ENCODE data around the gene TEKT1. TPM values are rescaled to one million over a fixed set of nuclear protein-coding genes. Genes with fewer than 3 reads are reported as not detected.
"Not testable (repeated sequence)": the region's sequence is repeated elsewhere in the genome, so short reads cannot be mapped to it uniquely, and the experiment has no call there.

Gene TEKT1
- total RNA-seq, 1 experiment from 2014 or later, result not detected

- H3K9ac ChIP-seq (ENCODE audit: extremely low read depth, insufficient read length, low read length), result no peak overlapping the region
- no peak overlapping the region for H3K27ac ChIP-seq (ENCODE audit: insufficient read length, low read depth, low read length)
- no peak overlapping the region for H2AFZ ChIP-seq (ENCODE audit: low read length)
- no peaks in the 10 kb centered on the region for H3K27me3 ChIP-seq (ENCODE audit: insufficient read depth, low read length)
- H4K20me1 ChIP-seq (ENCODE audit: control insufficient read depth, insufficient read depth, insufficient read length), result no peaks in the 10 kb centered on the region
- no peaks in the 10 kb centered on the region for H3K9me3 ChIP-seq (ENCODE audit: control insufficient read depth, low read depth, low read length)
- H2BK20ac ChIP-seq (ENCODE audit: low read depth, low read length, poor library complexity, severe bottlenecking), result no peak overlapping the region
- no peak overlapping the region for H2BK5ac ChIP-seq (ENCODE audit: insufficient read length, low read length)
- no peak overlapping the region for H4K91ac ChIP-seq (ENCODE audit: insufficient read length, low read depth, low read length)
- H3K23ac ChIP-seq (ENCODE audit: insufficient read length, low read depth, low read length), result no peak overlapping the region
- no peaks in the 10 kb centered on the region for H3K79me1 ChIP-seq (ENCODE audit: insufficient read depth, low read depth, low read length, poor library complexity, severe bottlenecking)
- Mint-ChIP-seq H3K4me1 (no peaks in the 10 kb centered on the region), H3K9me3 (no peaks in the 10 kb centered on the region), H3K4me3 (no peak overlapping the region), H3K27ac (no peak overlapping the region), H3K36me3 (ENCODE audit: insufficient read depth in 1 of 3, low read depth in 3 of 3) (no peaks in the 10 kb centered on the region), H3K27me3 (ENCODE audit: low read depth) (peaks cover 48% of the 10 kb centered on the region)
- no peak overlapping the region for H2BK15ac ChIP-seq (ENCODE audit: low read depth, low read length)
- H4K5ac ChIP-seq (ENCODE audit: insufficient read length, low read depth, low read length), result no peak overlapping the region
- H3K4ac ChIP-seq (ENCODE audit: low read depth, low read length), result no peak overlapping the region
- no peaks in the 10 kb centered on the region for H3K79me2 ChIP-seq (ENCODE audit: insufficient read depth, low read length)
- no peaks in the 10 kb centered on the region for H3K23me2 ChIP-seq (ENCODE audit: insufficient read length, low read depth, low read length, poor library complexity, severe bottlenecking)
- peak overlapping the region; percentile 43 for H3T11ph ChIP-seq (ENCODE audit: low read length)
- no peak for DNase-seq
- H3K18ac ChIP-seq (ENCODE audit: insufficient read length, low read depth, low read length), result no peak overlapping the region
- H3K14ac ChIP-seq (ENCODE audit: insufficient read depth, low read length), result no peak overlapping the region
- WGBS (ENCODE audit: extremely low coverage, insufficient read length, low lambda C conversion rate), result no CpG with 5 or more reads among the region's 7 CpGs
- H3K4me1 ChIP-seq (ENCODE audit: insufficient read depth, low read length), result no peaks in the 10 kb centered on the region
- H4K8ac ChIP-seq (replicated peaks; ENCODE audit: insufficient read length, low read depth, low read length), result no peak overlapping the region
- TF ChIP-seq, protein P1, sequence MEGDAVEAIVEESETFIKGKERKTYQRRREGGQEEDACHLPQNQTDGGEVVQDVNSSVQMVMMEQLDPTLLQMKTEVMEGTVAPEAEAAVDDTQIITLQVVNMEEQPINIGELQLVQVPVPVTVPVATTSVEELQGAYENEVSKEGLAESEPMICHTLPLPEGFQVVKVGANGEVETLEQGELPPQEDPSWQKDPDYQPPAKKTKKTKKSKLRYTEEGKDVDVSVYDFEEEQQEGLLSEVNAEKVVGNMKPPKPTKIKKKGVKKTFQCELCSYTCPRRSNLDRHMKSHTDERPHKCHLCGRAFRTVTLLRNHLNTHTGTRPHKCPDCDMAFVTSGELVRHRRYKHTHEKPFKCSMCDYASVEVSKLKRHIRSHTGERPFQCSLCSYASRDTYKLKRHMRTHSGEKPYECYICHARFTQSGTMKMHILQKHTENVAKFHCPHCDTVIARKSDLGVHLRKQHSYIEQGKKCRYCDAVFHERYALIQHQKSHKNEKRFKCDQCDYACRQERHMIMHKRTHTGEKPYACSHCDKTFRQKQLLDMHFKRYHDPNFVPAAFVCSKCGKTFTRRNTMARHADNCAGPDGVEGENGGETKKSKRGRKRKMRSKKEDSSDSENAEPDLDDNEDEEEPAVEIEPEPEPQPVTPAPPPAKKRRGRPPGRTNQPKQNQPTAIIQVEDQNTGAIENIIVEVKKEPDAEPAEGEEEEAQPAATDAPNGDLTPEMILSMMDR (conservative IDR thresholded peaks at IDR 0.05), result peak; percentile 76
- H2AK5ac ChIP-seq (ENCODE audit: insufficient read length, low read length), result no peak overlapping the region
- H3K56ac ChIP-seq (ENCODE audit: insufficient read length, low read depth, low read length), result no peak overlapping the region
- no peak overlapping the region for H2BK120ac ChIP-seq (ENCODE audit: low read depth, low read length, poor library complexity, severe bottlenecking)
- H2BK12ac ChIP-seq (ENCODE audit: insufficient read length, low read depth, low read length), result no peak overlapping the region
- no peak overlapping the region for H3K4me2 ChIP-seq (ENCODE audit: insufficient read depth, insufficient read length, low read length)
Observed at GRCh38 chr17:6843241-6843880, 11.8 kb upstream of the TEKT1 start.

- not testable (repeated sequence) for H3K9me3 Mint-ChIP-seq; H3K14ac ChIP-seq (ENCODE audit: insufficient read depth, low read length); H3K4me1 ChIP-seq (ENCODE audit: insufficient read depth, low read length); H3K4me3 Mint-ChIP-seq; H4K8ac ChIP-seq (replicated peaks; ENCODE audit: insufficient read length, low read depth, low read length); H4K91ac ChIP-seq (ENCODE audit: insufficient read length, low read depth, low read length); H3K4me1 Mint-ChIP-seq; H3K18ac ChIP-seq (ENCODE audit: insufficient read length, low read depth, low read length); H3K4ac ChIP-seq (ENCODE audit: low read depth, low read length); H3K27ac Mint-ChIP-seq; H3K79me1 ChIP-seq (ENCODE audit: insufficient read depth, low read depth, low read length, poor library complexity, severe bottlenecking); H2BK20ac ChIP-seq (ENCODE audit: low read depth, low read length, poor library complexity, severe bottlenecking); H2BK12ac ChIP-seq (ENCODE audit: insufficient read length, low read depth, low read length); DNase-seq; H3K23me2 ChIP-seq (ENCODE audit: insufficient read length, low read depth, low read length, poor library complexity, severe bottlenecking); H3K27ac ChIP-seq (ENCODE audit: insufficient read length, low read depth, low read length); H4K20me1 ChIP-seq (ENCODE audit: control insufficient read depth, insufficient read depth, insufficient read length); H2BK5ac ChIP-seq (ENCODE audit: insufficient read length, low read length); H3K4me2 ChIP-seq (ENCODE audit: insufficient read depth, insufficient read length, low read length); H3K79me2 ChIP-seq (ENCODE audit: insufficient read depth, low read length); H3K23ac ChIP-seq (ENCODE audit: insufficient read length, low read depth, low read length); H4K5ac ChIP-seq (ENCODE audit: insufficient read length, low read depth, low read length); H3K56ac ChIP-seq (ENCODE audit: insufficient read length, low read depth, low read length); H3T11ph ChIP-seq (ENCODE audit: low read length); H3K27me3 ChIP-seq (ENCODE audit: insufficient read depth, low read length); H2BK120ac ChIP-seq (ENCODE audit: low read depth, low read length, poor library complexity, severe bottlenecking); H2AK5ac ChIP-seq (ENCODE audit: insufficient read length, low read length); H2BK15ac ChIP-seq (ENCODE audit: low read depth, low read length); H3K36me3 Mint-ChIP-seq (ENCODE audit: insufficient read depth in 1 of 3, low read depth in 3 of 3); H3K9ac ChIP-seq (ENCODE audit: extremely low read depth, insufficient read length, low read length); H3K9me3 ChIP-seq (ENCODE audit: control insufficient read depth, low read depth, low read length); H2AFZ ChIP-seq (ENCODE audit: low read length)
- no CpG with 5 or more reads among the region's 14 CpGs for WGBS (ENCODE audit: extremely low coverage, insufficient read length, low lambda C conversion rate)
- H3K27me3 Mint-ChIP-seq (ENCODE audit: low read depth), result peaks cover 46% of the 10 kb centered on the region
Observed at GRCh38 chr17:6841769-6842168, 10.2 kb upstream of the TEKT1 start.
